HG03060 (cell line): Measurements from ENCODE around the gene SV2C.

Experiments
- ATAC-seq: cut with Tn5 transposase; IDR thresholded peaks from one replicate; pipeline ENCODE4 v1.9.1; 2021; ENCODE audit warnings: low read depth, moderate number of reproducible peaks; ENCODE audit not compliant: unreplicated experiment

Gene SV2C

GRCh38 chr5:76399268-76399667, 316.1 kb downstream of the SV2C start:
- ATAC-seq = no peak

- ATAC-seq = no peak
These were observed 317.3 kb downstream of the SV2C start for GRCh38 chr5:76400466-76400865.

DNA sequence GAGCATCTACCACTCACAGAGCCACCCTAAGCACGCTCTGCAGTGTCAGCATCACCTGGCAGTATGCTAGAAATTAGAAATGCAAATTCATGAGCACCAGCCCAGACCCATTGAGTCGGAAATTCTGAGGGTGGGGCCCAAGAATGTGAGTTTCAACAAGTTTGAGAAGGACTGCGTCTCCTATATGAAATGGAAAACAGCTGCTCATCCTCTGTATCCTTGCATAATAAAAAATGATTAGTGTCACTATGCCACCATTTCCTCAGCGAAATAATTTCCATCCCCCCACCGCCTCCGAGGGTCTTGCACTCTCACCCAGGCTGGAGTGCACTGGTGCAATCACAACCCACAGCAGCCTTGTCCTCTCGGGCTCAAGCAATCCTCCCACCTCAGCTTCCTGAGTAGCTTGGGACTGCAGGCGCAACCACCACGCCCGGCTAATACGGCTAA, 318.6 kb downstream of the SV2C start:
- ATAC-seq = no peak

DNA sequence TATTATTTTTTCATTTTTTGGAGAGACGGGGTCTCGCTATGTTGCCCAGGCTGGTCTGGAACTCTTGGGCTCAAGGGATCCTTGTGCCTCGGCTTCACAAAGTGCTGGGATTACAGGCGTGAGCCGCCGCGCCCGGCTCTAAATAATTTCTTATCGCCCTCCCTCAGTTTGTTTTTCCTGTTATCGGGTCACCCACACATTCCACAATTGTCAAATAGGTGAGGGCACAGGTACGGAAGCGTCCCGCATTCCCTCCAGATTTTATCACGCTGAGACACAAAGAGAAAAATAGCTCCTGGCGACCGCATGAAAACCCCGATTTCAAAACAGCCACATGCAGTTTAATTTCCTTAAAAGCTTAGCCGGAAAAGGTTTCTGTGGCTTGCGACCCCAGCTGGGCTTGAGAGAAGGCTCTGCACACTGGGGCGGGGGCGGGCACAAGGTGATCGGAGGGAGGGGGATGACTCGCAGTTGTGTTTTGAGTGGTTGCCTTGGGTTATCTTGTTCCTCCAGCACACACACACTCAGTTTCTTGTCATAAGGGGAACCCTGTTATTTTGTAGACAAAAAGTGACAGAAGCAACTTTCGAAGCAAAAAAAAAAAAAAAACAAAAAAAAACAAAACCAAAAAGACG, 319.2 kb downstream of the SV2C start:
- ATAC-seq = peak; percentile 30

DNA sequence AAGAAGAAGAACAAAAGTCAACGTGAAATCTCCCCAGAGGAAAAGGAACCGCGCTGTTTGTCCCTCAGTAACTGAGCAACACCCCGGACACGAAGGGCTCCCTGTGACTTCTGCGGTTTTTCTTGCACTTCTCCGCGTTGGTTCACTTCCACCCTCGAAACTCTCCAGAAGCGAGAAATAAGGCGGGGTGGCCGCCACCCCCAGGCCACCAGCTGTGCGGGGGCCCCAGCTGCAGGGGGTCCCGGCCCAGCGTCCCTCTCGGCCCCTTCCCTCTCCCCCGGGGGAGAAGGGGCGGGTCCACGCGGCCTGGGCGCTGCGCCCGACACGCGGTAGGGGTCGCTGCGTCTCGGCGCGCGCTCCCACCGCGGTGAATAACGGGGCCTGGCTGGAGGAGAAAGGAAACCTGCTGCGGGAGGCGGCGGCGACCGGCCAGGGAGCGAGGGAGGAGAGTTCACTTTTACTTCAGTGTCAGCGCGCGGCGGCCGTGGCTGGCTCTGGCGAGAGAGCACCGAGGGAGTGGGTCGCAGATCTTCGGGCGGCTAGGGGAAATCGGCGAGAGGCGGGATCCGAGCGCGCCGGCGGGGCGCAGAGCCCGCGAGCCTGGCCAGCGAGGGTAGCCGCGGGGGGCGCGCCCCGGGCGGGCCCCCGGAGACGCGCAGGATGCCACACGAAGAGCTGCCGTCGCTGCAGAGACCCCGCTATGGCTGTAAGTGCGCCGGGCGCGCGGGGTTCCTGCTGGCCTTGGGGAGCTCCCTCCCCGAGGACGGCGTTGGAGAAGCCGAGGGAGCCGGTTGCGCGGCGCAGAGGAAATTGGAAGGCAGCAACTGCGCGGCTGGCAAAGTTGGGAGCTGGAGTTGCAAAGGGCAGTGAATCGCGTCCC, 319.9 kb downstream of the SV2C start, which contains the start of gene IQGAP2:
IQGAP2 (plus strand) TSS at position 400 of the 880 bp plus-strand sequence; CDS start at position 661, 261 bp downstream.
- peak; percentile 45 for ATAC-seq
